ENCODE data around the gene MKKS.

MKKS gene

DNA sequence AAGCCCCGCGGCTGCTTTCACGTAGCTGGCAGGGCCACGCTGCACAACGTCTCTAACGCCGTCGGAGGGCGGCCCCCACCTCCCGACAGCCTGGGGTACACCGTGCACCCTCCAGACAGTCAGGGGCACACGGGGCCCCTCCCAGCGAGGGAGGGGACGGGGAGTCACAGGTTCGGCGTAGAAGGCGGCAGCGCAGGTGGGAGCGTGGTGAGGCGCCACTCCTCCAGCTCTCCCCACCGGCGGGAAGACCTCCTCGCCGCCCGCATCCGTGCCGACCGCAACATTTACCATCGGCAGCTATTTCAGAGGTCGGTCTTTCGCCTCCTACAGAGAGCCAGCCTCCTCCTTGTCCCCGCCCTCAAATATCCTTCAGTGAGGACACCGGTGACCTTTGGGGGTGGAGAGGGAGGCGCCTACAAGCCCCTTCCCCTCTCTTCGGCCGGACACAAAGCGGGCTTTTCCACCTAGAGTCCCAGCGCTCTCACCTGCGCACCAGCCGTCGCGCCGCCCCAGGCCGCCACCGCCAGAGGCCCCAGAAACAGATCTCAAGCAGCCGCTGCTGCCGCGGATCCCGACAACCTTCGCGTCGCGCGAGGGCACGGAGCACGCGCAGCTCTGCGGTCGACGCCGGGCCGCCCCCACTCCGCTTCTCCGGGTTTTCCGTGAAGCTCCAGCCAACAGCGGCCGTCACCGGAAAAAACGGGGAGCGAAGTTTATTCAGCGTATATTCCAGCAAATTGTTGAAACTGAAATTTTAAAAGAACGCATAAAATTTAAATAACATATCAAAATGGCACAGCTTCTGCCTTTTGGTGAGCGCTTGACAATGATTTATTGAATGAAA lies at the start of gene MKKS:
Gene MKKS (minus strand): TSS at position 600 of the 844 bp plus-strand sequence. CDS start 20,708 bp downstream, outside the sequence.
- H3K4me3 ChIP-seq (ENCODE audit: low read length): peak within 1 kb of the TSS; percentile 99
- TF ChIP-seq ZNF274 (IDR thresholded peaks at IDR 0.05; ENCODE audit: low read depth, low read length): no peak

DNA sequence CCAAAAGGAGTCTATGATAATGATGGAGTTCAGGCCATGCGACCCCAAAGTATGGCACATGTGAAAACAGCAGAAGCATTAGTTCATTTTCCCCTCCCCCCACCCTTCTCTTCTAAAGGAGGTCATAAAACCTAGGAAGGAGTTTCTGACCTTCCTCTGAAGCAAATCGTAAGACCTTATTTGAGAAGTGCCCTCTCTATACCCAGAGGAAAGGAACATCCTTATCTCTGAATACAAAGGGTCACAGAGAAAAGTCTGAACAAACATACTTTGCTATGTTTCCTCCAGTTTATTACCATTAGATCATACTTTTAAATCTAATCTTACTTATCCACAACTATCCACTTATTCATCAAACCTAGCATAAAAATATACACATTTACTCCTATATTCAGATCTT lies 49.7 kb upstream of the MKKS start:
- no peak overlapping the region for H3K4me3 ChIP-seq (ENCODE audit: low read length)
- TF ChIP-seq ZNF274 (IDR thresholded peaks at IDR 0.05; ENCODE audit: low read depth, low read length): no peak

DNA sequence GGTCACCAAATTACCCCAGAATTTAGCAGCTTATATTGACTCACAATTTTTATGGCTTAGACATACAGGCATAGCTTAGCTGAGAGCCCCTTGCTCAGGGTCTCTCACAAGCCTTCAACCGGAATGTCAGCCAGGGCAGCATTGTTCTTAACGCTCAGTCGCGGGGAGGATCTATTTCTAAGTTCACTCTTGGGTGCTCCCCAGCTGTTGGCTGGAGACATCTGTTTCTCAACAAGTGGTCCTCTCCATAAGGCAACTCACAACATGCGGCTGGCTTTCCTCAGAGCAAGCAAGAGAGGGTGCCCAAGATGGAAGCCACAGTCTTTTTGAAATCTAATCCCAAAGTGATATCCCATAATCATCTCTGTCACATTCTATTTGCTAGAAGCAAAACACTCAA lies 47.7 kb upstream of the MKKS start:
- H3K4me3 ChIP-seq (ENCODE audit: low read length): no peak overlapping the region
- no peak for TF ChIP-seq ZNF274 (IDR thresholded peaks at IDR 0.05; ENCODE audit: low read depth, low read length)

DNA sequence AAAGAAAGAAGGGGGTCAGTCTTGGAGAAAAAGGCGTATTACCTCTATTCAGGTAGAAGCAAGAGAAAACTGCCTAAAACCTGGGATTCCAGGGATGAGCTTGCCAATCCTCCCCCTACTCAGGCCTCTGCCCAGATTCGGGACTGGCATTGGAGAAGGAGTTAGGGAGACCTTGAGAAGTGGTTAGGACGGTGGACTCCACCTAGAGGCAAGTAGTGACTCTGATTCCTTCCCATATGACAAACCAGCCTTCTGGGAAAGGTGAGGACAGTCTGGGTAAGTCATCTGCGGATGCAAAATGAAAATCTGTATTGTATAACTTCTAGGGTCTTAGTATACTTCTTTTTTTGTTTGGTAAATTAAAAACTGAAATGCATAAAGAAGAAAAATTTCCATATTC lies 44.9 kb upstream of the MKKS start:
- no peak overlapping the region for H3K4me3 ChIP-seq (ENCODE audit: low read length)
- no peak for TF ChIP-seq ZNF274 (IDR thresholded peaks at IDR 0.05; ENCODE audit: low read depth, low read length)

DNA sequence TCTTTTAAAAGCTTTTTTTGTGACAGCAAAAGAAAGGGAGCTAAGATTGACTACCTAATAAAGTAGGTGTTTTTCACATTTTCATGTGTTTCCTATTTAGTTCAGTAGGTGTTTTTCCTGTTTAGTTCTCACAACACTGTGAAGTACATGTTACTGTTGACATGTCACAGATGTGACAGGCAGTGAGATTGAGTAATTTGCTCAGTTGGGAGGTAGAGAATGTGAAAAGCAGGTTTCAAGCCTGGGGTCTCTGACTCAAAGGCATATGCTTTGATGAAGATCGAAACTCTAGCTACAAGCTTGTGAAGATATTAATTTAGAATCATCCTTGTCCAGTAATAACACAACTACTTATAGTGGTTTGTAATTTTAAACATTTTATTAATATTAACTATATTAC lies 44.2 kb upstream of the MKKS start:
- no peak for TF ChIP-seq ZNF274 (IDR thresholded peaks at IDR 0.05; ENCODE audit: low read depth, low read length)
- H3K4me3 ChIP-seq (ENCODE audit: low read length): no peak overlapping the region

DNA sequence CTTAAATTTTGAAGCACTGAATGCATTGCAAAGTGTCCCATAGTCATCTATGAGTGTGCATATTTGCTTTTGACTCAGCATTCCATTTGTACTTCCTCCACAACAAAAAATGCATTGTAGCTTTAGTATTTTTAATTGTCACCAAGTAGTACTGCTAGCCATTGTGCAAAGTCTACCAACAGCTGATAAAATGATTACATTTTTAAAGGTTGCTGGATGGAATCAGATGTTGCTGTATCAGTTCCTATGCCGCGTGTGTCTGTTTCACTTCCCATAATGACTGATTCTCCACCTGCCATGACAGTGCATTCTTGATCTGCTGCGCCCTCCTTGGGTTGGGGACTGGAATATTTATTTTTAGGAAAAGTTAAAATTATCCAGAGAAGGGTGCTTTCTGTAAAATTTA lies 42.3 kb upstream of the MKKS start:
- no peak overlapping the region for H3K4me3 ChIP-seq (ENCODE audit: low read length)
- TF ChIP-seq ZNF274 (IDR thresholded peaks at IDR 0.05; ENCODE audit: low read depth, low read length): no peak

DNA sequence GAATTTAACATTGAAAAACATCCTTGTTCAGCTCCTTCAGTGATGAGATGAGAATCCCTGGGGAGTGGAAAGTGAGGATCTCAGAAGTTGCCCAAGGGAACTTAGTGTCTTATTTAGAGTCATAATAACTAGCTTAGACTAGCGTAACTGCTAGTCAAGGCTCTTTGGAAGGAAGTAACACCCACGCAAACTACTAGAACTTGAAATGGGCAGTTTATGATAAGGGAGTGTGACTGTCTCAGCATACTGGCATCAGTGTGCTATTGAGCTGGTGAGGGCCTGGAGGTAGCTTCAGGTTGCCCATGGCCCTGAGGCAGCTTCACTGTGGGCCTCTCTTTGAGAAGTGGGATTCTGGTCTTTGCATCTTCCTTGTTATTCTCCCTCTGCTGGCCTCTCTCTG lies 41.2 kb upstream of the MKKS start:
- H3K4me3 ChIP-seq (ENCODE audit: low read length): no peak overlapping the region
- no peak for TF ChIP-seq ZNF274 (IDR thresholded peaks at IDR 0.05; ENCODE audit: low read depth, low read length)

DNA sequence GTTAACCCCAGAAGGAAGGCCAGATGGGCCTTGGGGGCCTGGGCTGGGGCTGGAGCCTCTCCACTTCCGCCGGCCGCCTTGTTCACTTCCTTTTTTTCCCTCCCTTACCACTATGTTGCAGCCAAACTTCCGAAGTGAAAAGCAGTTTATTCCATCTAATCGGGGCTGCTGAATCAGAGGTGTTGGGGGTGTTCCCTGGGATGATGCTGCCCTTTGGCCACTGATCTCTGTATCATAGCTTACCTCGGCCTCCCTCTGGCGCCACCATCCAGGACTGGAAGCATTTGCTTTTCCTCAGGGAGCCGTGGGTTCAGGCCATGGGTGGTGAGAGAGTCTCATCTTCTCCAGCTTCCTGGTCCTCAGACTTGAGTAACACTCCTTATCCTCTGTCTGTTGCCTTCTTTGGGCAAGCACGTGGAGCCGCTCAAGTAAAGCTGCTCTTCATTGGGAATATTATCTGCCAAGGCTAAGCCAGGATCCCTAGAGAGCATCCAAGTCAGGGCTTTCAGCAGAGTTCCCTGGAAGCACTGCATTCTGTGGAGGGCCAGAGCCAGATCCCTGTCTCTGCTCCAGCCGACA lies 40.7 kb upstream of the MKKS start:
- TF ChIP-seq ZNF274 (IDR thresholded peaks at IDR 0.05; ENCODE audit: low read depth, low read length): no peak
- H3K4me3 ChIP-seq (ENCODE audit: low read length): no peak overlapping the region

DNA sequence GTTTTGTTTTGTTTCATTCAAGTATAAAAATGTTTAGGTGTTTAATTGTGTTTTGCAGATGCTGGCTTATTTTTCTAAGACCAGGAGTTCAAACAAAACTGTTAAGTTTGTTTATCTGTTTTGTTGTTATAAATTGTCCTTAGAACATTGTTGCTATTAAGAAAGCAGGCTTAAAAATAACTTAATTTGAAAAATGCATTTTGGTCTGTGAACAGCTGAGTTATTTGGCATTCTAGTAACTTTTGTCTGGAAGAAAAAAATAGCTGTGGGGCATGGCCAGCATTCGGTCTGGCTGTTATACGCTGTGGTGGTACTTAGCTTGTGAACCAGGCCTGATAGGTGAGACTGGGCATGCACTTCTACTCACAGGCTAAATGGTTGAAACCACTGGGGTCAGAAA lies 38.8 kb upstream of the MKKS start:
- no peak overlapping the region for H3K4me3 ChIP-seq (ENCODE audit: low read length)
- no peak for TF ChIP-seq ZNF274 (IDR thresholded peaks at IDR 0.05; ENCODE audit: low read depth, low read length)

DNA sequence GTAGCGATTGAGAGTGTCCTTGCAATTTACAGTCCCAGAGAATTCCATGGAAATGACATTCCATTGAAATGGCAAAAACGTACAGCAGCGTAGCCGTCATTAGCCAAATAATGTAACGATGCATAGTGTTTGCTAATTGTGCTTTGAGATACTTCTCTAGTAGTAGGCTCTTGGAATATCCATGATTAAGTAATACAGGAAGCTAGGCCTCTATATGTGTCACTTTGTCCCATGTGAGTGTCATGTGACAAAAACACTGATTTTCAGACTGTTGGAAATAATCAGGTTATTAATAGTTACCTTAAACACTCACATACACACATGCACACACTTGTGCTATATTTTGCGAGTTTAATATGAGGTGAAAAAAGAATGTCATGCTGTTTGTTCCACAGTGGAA lies 36.3 kb upstream of the MKKS start:
- no peak overlapping the region for H3K4me3 ChIP-seq (ENCODE audit: low read length)

DNA sequence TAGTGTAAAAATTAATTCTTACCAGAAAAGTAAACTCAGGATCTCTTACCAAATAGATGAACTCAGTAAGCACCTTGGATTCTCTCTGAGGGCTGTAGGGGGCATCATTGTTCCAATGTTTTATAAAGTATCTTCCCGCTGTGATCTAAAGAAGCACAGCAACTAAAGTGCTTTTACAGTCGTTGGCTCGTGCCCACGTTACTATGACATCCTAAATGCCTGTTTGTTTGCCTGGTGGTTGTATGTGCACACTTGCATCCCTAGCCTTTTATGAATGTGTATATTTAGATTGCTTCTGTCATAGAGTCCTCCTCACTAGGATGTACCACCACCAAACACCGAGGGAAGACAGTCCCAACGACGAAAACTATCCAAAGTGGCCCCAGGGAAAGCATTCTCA lies 35.6 kb upstream of the MKKS start:
- H3K4me3 ChIP-seq (ENCODE audit: low read length): no peak overlapping the region
- TF ChIP-seq ZNF274 (IDR thresholded peaks at IDR 0.05; ENCODE audit: low read depth, low read length): no peak

More for the DNA sequence above, 36.3 kb upstream of the MKKS start:
- no peak for TF ChIP-seq ZNF274 (IDR thresholded peaks at IDR 0.05; ENCODE audit: low read depth, low read length)

DNA sequence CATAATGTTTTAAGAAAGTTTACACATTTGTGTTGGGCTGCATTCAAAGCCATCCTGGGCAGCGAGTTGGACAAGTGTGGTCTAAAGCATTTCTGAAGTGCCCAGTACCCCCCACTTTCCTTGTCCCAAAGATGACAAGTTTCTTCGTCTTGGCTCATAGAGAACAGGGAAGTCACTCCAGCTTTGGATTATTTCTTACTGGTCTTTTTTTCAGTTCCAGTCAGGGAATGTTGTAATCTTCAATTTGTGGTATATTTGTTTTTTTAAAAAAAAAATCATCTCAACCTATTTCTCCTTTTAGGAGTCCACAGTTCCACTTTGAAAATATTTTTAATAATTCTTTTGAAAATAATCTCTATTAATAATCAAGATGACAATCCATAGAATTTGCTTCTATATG lies 35.0 kb upstream of the MKKS start:
- no peak for TF ChIP-seq ZNF274 (IDR thresholded peaks at IDR 0.05; ENCODE audit: low read depth, low read length)
- H3K4me3 ChIP-seq (ENCODE audit: low read length): no peak overlapping the region

DNA sequence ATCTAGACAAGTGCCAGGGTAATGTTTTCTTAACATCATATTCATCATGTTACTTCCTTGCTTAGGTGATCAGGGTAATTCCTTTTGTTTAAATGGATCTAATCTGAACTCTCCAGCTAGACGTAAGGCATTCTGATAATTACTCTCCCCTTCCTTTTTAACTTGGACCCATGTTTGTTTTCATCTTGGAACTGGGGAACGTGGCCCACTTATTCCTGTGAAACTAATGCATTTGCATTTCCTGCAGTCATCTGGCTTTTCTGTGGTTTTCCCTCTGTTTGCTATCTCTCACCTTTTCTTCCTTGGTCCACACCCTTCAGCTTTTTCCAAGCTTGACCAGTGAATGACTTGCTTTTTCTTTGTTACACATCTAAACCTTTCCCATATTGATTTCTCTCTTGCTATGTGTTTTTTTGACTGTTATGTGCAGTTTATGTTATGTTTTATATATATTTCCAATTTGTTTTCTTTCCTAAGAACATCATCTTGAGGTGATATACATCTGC lies 34.4 kb upstream of the MKKS start:
- TF ChIP-seq ZNF274 (IDR thresholded peaks at IDR 0.05; ENCODE audit: low read depth, low read length): no peak
- H3K4me3 ChIP-seq (ENCODE audit: low read length): no peak overlapping the region

DNA sequence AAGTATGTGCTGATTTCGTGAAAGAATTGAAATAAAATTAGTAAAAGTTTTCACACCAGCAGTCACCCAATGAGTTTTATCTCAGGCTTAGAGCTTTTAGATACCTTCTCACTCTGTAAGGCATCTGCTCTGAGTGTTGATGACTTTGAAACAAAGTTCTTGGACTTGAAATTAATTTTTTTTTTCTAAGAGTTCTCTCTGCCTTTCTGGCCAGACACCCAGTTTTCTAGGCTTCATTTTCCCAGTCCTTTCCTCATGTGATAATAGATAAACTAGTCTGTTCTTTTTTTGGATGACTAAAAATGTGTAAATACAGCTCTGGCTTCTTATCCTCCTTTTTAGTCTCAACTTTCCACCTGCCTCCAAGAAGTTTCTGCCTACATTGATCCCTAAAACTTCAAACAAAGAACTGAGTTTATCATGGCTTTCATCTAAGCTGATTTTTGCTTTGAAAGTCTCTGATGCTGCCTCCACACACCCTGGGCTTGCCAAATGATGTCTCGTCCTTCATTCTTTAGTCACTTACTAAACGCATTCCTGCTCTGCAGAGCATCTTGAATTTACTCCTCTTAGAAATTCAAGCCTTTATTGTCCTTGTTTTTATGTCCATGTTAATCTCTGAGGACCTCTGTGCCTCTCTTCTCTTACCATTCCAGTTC lies 33.8 kb upstream of the MKKS start:
- TF ChIP-seq ZNF274 (IDR thresholded peaks at IDR 0.05; ENCODE audit: low read depth, low read length): no peak

DNA sequence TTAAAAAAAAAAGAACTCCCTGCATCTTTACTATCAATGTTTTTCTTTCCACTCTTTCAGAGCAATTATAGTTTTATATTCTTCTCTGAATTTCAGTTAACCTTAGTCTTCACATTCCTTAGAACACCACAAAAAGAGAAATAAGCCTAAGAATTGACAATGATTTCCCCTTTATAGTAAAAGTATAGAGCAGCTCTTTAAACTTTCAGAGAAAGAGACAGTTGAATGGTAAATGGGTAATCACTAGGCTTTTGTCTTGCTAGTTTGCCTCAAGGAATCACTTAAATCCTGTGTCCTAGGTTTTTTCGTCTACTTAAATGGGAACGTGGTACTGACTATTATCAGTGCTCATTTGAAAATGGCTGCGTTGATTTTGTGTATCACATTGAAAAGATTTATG lies 32.8 kb upstream of the MKKS start:
- H3K4me3 ChIP-seq (ENCODE audit: low read length): no peak overlapping the region
- no peak for TF ChIP-seq ZNF274 (IDR thresholded peaks at IDR 0.05; ENCODE audit: low read depth, low read length)

More for the DNA sequence above, 33.8 kb upstream of the MKKS start:
- H3K4me3 ChIP-seq (ENCODE audit: low read length): no peak overlapping the region
